ENCODE results near the gene SRSF5.

Gene SRSF5

GRCh38 chr14:69755784-69756183, 11.2 kb upstream of the SRSF5 start:
- TF ChIP-seq CTCF (conservative IDR thresholded peaks at IDR 0.05; ENCODE audit: low read depth, low read length) = no peak
- DNase-seq (ENCODE audit: low read depth) = no peak
- H3K4me3 ChIP-seq (ENCODE audit: low read depth, low read length) = no peak overlapping the region

DNA sequence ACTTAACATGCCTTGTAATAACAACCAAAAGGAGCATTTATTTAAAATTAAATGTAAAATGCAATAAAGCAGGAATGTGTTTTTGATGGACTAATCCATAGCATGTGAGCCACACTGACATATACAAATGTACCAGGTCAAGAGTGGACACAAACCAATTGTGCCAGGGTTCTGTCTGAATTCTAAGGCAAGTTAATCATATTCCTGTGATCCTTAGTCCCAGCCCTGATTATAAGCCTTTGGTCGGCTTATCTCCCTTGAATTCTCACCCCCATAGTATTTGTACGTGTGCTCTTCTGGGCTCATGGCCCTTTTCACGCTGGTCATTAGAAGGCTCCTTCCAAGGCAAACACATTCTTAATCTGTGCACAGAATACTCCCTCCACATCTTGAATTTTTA, 10.6 kb upstream of the SRSF5 start:
- DNase-seq (ENCODE audit: low read depth) = no peak
- no peak overlapping the region for H3K4me3 ChIP-seq (ENCODE audit: low read depth, low read length)
- no peak for TF ChIP-seq CTCF (conservative IDR thresholded peaks at IDR 0.05; ENCODE audit: low read depth, low read length)

- no peak overlapping the region for H3K4me3 ChIP-seq (ENCODE audit: low read depth, low read length)
- no peak for DNase-seq (ENCODE audit: low read depth)
- no peak for TF ChIP-seq CTCF (conservative IDR thresholded peaks at IDR 0.05; ENCODE audit: low read depth, low read length)
Measured at GRCh38 chr14:69760810-69761209, 6.1 kb upstream of the SRSF5 start.

- no peak overlapping the region for H3K4me3 ChIP-seq (ENCODE audit: low read depth, low read length)
- no peak for DNase-seq (ENCODE audit: low read depth)
- TF ChIP-seq CTCF (conservative IDR thresholded peaks at IDR 0.05; ENCODE audit: low read depth, low read length) = no peak
Measured at GRCh38 chr14:69763761-69764510, 3.0 kb upstream of the SRSF5 start.

DNA sequence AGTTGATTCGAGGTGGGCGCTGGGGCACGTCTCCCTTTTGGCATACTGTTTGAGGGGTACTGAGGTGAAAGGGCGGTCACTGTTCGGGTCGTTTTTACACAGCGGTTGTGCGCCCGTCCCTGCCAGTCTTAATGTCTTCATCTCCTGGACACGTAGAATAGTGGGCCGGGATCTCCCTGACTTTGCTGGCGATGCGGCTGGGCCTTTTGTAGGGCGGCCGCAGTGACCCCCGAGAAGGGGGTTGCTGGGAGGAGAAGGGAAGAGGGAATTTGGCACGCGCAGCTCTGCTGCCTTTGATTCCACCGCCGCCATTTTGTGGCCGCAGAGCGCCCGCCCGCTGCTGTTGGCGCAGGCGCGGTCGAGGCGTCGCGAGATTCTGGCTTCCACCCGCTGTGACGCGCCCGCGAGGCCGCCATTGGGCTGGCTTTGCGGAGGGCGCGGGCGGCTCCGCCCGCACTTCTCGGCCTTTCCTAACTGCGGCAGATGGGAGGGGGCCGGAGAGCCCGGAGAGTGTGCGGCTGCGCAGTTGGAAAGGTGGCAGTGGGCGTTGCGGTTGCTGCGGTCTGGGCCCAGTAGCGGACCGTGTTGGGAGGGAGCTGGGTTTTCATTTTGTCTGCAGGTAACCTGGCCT, 542 bp downstream of the SRSF5 start:
- peak; percentile 95 for DNase-seq (ENCODE audit: low read depth)
- peak overlapping the region; percentile 99 for H3K4me3 ChIP-seq (ENCODE audit: low read depth, low read length)
- TF ChIP-seq CTCF (conservative IDR thresholded peaks at IDR 0.05; ENCODE audit: low read depth, low read length) = no peak

DNA sequence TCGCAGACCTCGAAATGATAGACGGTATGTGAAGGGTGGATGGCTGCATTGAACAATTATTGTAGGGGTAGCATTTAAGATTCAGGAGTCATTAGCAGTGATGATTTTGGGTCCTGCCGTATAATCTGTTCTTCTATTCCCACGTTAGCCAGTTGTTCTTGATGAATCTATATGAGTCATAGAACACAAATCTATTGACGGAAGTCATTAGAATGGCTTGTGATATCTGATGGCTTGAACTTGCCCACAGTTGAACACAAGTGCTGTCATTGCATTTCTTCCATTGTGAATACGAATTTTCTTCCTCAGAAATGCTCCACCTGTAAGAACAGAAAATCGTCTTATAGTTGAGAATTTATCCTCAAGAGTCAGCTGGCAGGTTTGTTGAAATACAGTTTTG, 1.9 kb downstream of the SRSF5 start:
- DNase-seq (ENCODE audit: low read depth) = no peak
- no peak for TF ChIP-seq CTCF (conservative IDR thresholded peaks at IDR 0.05; ENCODE audit: low read depth, low read length)
- peak overlapping the region; percentile 99 for H3K4me3 ChIP-seq (ENCODE audit: low read depth, low read length)

GRCh38 chr14:69769623-69770022, 2.7 kb downstream of the SRSF5 start:
- no peak for DNase-seq (ENCODE audit: low read depth)
- no peak overlapping the region for H3K4me3 ChIP-seq (ENCODE audit: low read depth, low read length)
- TF ChIP-seq CTCF (conservative IDR thresholded peaks at IDR 0.05; ENCODE audit: low read depth, low read length) = no peak

Data from choroid plexus epithelial cell (primary cell).